Stimulated activated CD8-positive, alpha-beta memory T cell treated with anti-CD3 and anti-CD28 coated beads, Interleukin-15, amount 100 ng/mL, for 4 hours (primary cell): ENCODE measurements around the gene PARVA.
"Not testable (repeated sequence)": the region's sequence is repeated elsewhere in the genome, so short reads cannot be mapped to it uniquely, and the experiment has no call there.

ENCODE experiments used
- DNase-seq, 2 donors: peaks; one replicate each; pipeline ENCODE4 v3.0.0-alpha.2; 2020; ENCODE audit warnings: low read depth in 2 of 2

PARVA gene

GRCh38 chr11:12377106-12377823 lies at the start of gene PARVA:
Gene PARVA, plus strand, starts transcription at chr11:12377571. Its CDS starts 77 bp downstream, at chr11:12377648.
- no peak for DNase-seq

- DNase-seq, result no peak
These were observed 48.2 kb upstream of the PARVA start for GRCh38 chr11:12329169-12329568.

- no peak for DNase-seq
These were observed 47.6 kb upstream of the PARVA start for GRCh38 chr11:12329797-12330196.

GRCh38 chr11:12330485-12331231 lies 46.7 kb upstream of the PARVA start:
- DNase-seq, result no peak

GRCh38 chr11:12331239-12331874 lies 46.0 kb upstream of the PARVA start:
- DNase-seq, result peak; percentile 21 to 39

GRCh38 chr11:12343526-12343925 lies 33.8 kb upstream of the PARVA start:
- DNase-seq, result no peak

GRCh38 chr11:12353534-12353933 lies 23.8 kb upstream of the PARVA start:
- DNase-seq, result no peak

GRCh38 chr11:12354750-12355545 lies 22.4 kb upstream of the PARVA start:
- DNase-seq, result no peak

GRCh38 chr11:12356944-12357655 lies 20.3 kb upstream of the PARVA start:
- no peak for DNase-seq

GRCh38 chr11:12357697-12358096 lies 19.7 kb upstream of the PARVA start:
- not testable (repeated sequence) for DNase-seq

GRCh38 chr11:12358302-12359188 lies 18.8 kb upstream of the PARVA start:
- DNase-seq, result no peak

- DNase-seq, result no peak
These were observed 17.6 kb upstream of the PARVA start for GRCh38 chr11:12359761-12360160.

- DNase-seq, result no peak
These were observed 15.7 kb upstream of the PARVA start for GRCh38 chr11:12361682-12362081.

GRCh38 chr11:12362857-12363256 lies 14.5 kb upstream of the PARVA start:
- DNase-seq, result no peak

- DNase-seq, result no peak
These were observed 14.0 kb upstream of the PARVA start for GRCh38 chr11:12363373-12363772.

GRCh38 chr11:12365965-12366575 lies 11.3 kb upstream of the PARVA start:
- peak in 1 of 2 donors; percentile 5 for DNase-seq

GRCh38 chr11:12367057-12367456 lies 10.3 kb upstream of the PARVA start:
- DNase-seq, result not testable (repeated sequence)

GRCh38 chr11:12372111-12372510 lies 5.3 kb upstream of the PARVA start:
- no peak for DNase-seq

- no peak for DNase-seq
These were observed 1.7 kb upstream of the PARVA start for GRCh38 chr11:12375720-12376119.
